B cell (primary cell): ENCODE measurements around the gene LTC4S. TPM values are rescaled to one million over a fixed set of nuclear protein-coding genes. Genes with fewer than 3 reads are reported as not detected.

ENCODE experiments used
- ATAC-seq: fragments of 200-7000 bp; cut with Tn5 transposase; one replicate; pipeline ENCODE4 v1.10.0; 2021; ENCODE audit warnings: low read depth, mild to moderate bottlenecking, moderate number of reproducible peaks, moderate library complexity
- CTCF ChIA-PET: fragments of 350-600 bp; sonication (Branson Sonifier 250); formaldehyde crosslinking; loops from one replicate; lab custom pipeline; 2021; ENCODE audit warnings: antibody characterized with exemption, inconsistent platforms; lab: Charles Lee
- POLR2A ChIA-PET: fragments of 350-600 bp; sonication (Branson Sonifier 250); formaldehyde crosslinking; loops from one replicate; lab custom pipeline; 2021; ENCODE audit warnings: antibody characterized with exemption; lab: Charles Lee
- DNase-seq: peaks from one replicate; pipeline ENCODE4 v3.0.0; 2013
- H2AFZ ChIP-seq: 2 replicates; pipeline ENCODE4 v1.6.1; 2012; ENCODE audit warnings: mild to moderate bottlenecking, low read depth, low read length; ENCODE audit not compliant: insufficient read depth, poor library complexity, severe bottlenecking
- H3K27ac ChIP-seq, 2 donors: 1 replicate in 1 of 2; 2 replicates in 1 of 2; pipeline ENCODE4 v1.5.1; 2012 to 2013; ENCODE audit warnings: low read length in 2 of 2, mild to moderate bottlenecking in 2 of 2, moderate library complexity in 1 of 2
- H3K27me3 ChIP-seq, 4 experiments: fragments of 200-600 bp in 1 of 4; sonication (generic) in 1 of 4; replicated peaks in 1 of 4; 1 replicate in 2 of 4; 2 replicates in 2 of 4; pipeline versions ENCODE4 v1.6.1 to v1.7.0; 2013 to 2016; ENCODE audit warnings: low read length in 3 of 4, mild to moderate bottlenecking in 2 of 4, mixed read lengths in 1 of 4, moderate library complexity in 1 of 4; ENCODE audit not compliant: insufficient read depth in 4 of 4, control insufficient read depth in 3 of 4; ENCODE audit errors: control extremely low read depth in 1 of 4
- H3K36me3 ChIP-seq, 2 experiments: replicated peaks in 1 of 2; 1 replicate in 1 of 2; 2 replicates in 1 of 2; pipeline versions ENCODE4 v1.6.1 to v1.7.1; 2013; ENCODE audit warnings: low read length in 1 of 2; ENCODE audit not compliant: insufficient read depth in 2 of 2, control insufficient read depth in 1 of 2; ENCODE audit errors: control extremely low read depth in 1 of 2, extremely low read depth in 1 of 2
- H3K4me1 ChIP-seq, 2 donors: fragments of 200-600 bp in 1 of 2; sonication (generic) in 1 of 2; 1 replicate in 1 of 2; 2 replicates in 1 of 2; pipeline versions ENCODE4 v1.5.1 to v1.6.1; 2013 to 2017; ENCODE audit warnings: low read length in 2 of 2; ENCODE audit not compliant: control insufficient read depth in 2 of 2, insufficient read depth in 2 of 2
- H3K4me2 ChIP-seq: replicated peaks from 2 replicates; pipeline ENCODE3; 2012; ENCODE audit warnings: mild to moderate bottlenecking, low read depth, low read length; ENCODE audit not compliant: poor library complexity, severe bottlenecking
- H3K4me3 ChIP-seq, 5 experiments: fragments of 200-600 bp in 1 of 5; sonication (generic) in 1 of 5; 1 replicate in 3 of 5; 2 replicates in 2 of 5; pipeline versions ENCODE4 v1.5.1 to v1.7.0; 2011 to 2016; ENCODE audit warnings: low read length in 4 of 5, mild to moderate bottlenecking in 4 of 5, low read depth in 2 of 5, control low read depth in 1 of 5, moderate library complexity in 1 of 5; ENCODE audit not compliant: insufficient read depth in 1 of 5; ENCODE audit errors: control extremely low read depth in 1 of 5, extremely low read depth in 1 of 5
- H3K79me2 ChIP-seq: fragments of 200-600 bp; sonication (generic); one replicate; pipeline ENCODE4 v1.6.0; 2016; ENCODE audit warnings: low read length; ENCODE audit not compliant: control insufficient read depth, insufficient read depth
- H3K9ac ChIP-seq: fragments of 200-600 bp; sonication (generic); 2 replicates; pipeline ENCODE4 v1.6.1; 2017; ENCODE audit warnings: mild to moderate bottlenecking, low read length, moderate library complexity
- H3K9me3 ChIP-seq, 3 donors: one replicate each; pipeline versions ENCODE4 v1.6.1 to v1.7.1; 2013; ENCODE audit warnings: low read length in 2 of 3; ENCODE audit not compliant: control insufficient read depth in 2 of 3, insufficient read depth in 1 of 3; ENCODE audit errors: control extremely low read depth in 1 of 3
- H4K20me1 ChIP-seq: 2 replicates; pipeline ENCODE4 v1.6.0; 2012; ENCODE audit warnings: mild to moderate bottlenecking, low read length; ENCODE audit not compliant: insufficient read depth, control insufficient read depth, poor library complexity, severe bottlenecking
- H3K27ac Mint-ChIP-seq: one replicate; pipeline ENCODE4 v1.8.0; 2021; ENCODE audit warnings: mixed read lengths
- H3K27me3 Mint-ChIP-seq: one replicate; pipeline ENCODE4 v1.8.0; 2021; ENCODE audit warnings: mixed read lengths
- H3K4me1 Mint-ChIP-seq: one replicate; pipeline ENCODE4 v1.8.0; 2021; ENCODE audit warnings: mixed read lengths
- H3K4me3 Mint-ChIP-seq: one replicate; pipeline ENCODE4 v1.8.0; 2021; ENCODE audit warnings: mixed read lengths
- H3K9me3 Mint-ChIP-seq: one replicate; pipeline ENCODE4 v1.8.0; 2022; ENCODE audit warnings: mixed read lengths; ENCODE audit not compliant: insufficient read depth
- EZH2 ChIP-seq: IDR thresholded peaks from 2 replicates; pipeline ENCODE4 v1.6.1; 2012; ENCODE audit warnings: borderline replicate concordance, low read depth, mild to moderate bottlenecking, moderate library complexity, low read length; ENCODE audit not compliant: insufficient read depth, poor library complexity, severe bottlenecking
- WGBS: methylation state at CpG from one replicate; pipeline ENCODE4 v1.1.5; 2013; ENCODE audit warnings: missing lambda C conversion rate; ENCODE audit not compliant: insufficient coverage; 5-methylcytosine and 5-hydroxymethylcytosine counted together
- intact Hi-C: fragments of 100-400 bp; cut with micrococcal nuclease; formaldehyde crosslinking; loops from one replicate; pipeline ENCODE4 v1.10.0; 2022
- polyA plus RNA-seq: library from polyadenylated mRNA; depleted of rRNA; stranded (reverse); fragments of >200 nt; gene quantifications from 2 replicates; pipeline ENCODE4 v1.2.3, GENCODE V29; 2012
- total RNA-seq, 2 donors: library from RNA; stranded (reverse); fragments of 120-200 nt in 1 of 2; gene quantifications; 1 replicate in 1 of 2; 2 replicates in 1 of 2; pipeline versions ENCODE4 v1.2.3 to v1.2.4, GENCODE V29; 2013 to 2022
- TF ChIP-seq, protein P1 (sequence below): fragments of 200-600 bp; IDR thresholded peaks from one replicate; pipeline ENCODE4 v1.8.0; 2022; ENCODE audit warnings: antibody characterized with exemption, mild to moderate bottlenecking

Gene LTC4S
- total and polyA plus RNA-seq, 2 donors (not counting 1 experiment from before 2014, with no cell fraction given) = 0.40 to 3.8 TPM

DNA sequence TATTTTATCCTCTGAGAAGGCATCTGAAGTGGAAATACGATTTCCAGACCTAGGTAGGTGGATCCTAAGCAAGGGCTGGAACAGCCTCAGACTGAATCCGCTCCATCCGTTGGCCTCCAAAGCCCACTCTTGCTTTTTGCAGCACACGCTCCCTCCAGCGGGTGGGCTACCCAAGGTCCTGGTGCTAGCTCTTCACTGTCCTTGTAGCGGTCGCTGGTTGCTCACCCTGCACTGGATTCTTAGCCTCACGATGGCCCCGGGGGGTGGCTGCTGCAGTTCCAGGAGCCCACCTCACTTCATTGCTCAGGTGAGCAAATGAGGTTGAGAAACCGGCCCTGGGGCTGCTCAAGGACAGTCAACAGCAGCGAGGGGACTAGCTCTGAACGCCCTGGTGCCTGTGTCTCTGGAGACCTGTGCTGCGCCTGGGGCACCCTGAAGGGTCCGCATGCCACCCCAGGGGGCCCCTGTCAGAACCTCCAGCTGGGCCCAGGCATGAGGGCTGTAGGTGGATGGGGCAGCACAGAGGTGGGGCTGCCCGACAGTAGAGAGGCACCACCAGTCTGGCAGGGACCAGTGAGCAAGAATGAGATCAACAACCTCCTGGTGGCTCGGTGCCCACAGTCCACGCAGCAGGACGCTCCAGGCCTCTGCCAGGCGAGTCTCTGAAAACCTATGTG lies 8.6 kb downstream of the LTC4S start:
- H3K9ac ChIP-seq = no peak overlapping the region
- Mint-ChIP-seq H3K4me3 (no peak overlapping the region), H3K27me3 (no peaks in the 10 kb centered on the region)

More for the DNA sequence above, 8.6 kb downstream of the LTC4S start:
- no peaks in the 10 kb centered on the region for H3K9me3 ChIP-seq
- ChIA-PET POLR2A (interaction anchor here (0.6 to 1.6 kb wide), 6 partner anchors 18 to 1173 kb away, joined by 3 to 21 read pairs (median 3); partner anchors contain the start of genes MRNIP and SQSTM1), CTCF (interaction anchor here (0.6 to 2.6 kb wide), 35 partner anchors 9 to 290 kb away, joined by 3 to 35 read pairs (median 5); partner anchors contain the start of genes LTC4S, MRNIP, SQSTM1 and TBC1D9B)
- no peak overlapping the region for H3K4me2 ChIP-seq
- H2AFZ ChIP-seq = no peak overlapping the region
- peak; percentile 17 for DNase-seq
- WGBS = 98% methylated on average over 19 of the region's 19 CpGs
- H3K4me1 ChIP-seq = peaks cover 28 to 36% of the 10 kb centered on the region in 2 donors
- no peak overlapping the region for H3K27ac Mint-ChIP-seq
- H3K27me3 ChIP-seq = no peaks in the 10 kb centered on the region
- TF ChIP-seq, protein P1, sequence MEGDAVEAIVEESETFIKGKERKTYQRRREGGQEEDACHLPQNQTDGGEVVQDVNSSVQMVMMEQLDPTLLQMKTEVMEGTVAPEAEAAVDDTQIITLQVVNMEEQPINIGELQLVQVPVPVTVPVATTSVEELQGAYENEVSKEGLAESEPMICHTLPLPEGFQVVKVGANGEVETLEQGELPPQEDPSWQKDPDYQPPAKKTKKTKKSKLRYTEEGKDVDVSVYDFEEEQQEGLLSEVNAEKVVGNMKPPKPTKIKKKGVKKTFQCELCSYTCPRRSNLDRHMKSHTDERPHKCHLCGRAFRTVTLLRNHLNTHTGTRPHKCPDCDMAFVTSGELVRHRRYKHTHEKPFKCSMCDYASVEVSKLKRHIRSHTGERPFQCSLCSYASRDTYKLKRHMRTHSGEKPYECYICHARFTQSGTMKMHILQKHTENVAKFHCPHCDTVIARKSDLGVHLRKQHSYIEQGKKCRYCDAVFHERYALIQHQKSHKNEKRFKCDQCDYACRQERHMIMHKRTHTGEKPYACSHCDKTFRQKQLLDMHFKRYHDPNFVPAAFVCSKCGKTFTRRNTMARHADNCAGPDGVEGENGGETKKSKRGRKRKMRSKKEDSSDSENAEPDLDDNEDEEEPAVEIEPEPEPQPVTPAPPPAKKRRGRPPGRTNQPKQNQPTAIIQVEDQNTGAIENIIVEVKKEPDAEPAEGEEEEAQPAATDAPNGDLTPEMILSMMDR = no peak
- no peak for TF ChIP-seq EZH2
- peaks cover 30% of the 10 kb centered on the region for H3K4me1 Mint-ChIP-seq
- peaks cover 0 to 31% of the 10 kb centered on the region in 2 experiments for H3K36me3 ChIP-seq
- peaks cover 39% of the 10 kb centered on the region for H3K79me2 ChIP-seq
- no peak overlapping the region for H3K27ac ChIP-seq
- no peak for ATAC-seq
- no peak overlapping the region for H3K4me3 ChIP-seq
- no peaks in the 10 kb centered on the region for H3K9me3 Mint-ChIP-seq
- intact Hi-C loops = loop anchor here (1.0 to 5.0 kb wide), 5 partner anchors 35 to 270 kb away; partner anchors contain the start of genes RNF130 and TBC1D9B
- H4K20me1 ChIP-seq = peaks cover 62% of the 10 kb centered on the region
